ENCODE data around the gene VAV1. TPM values are rescaled to one million over a fixed set of nuclear protein-coding genes. Genes with fewer than 3 reads are reported as not detected.

Gene VAV1
- total RNA-seq, 1 experiment from 2014 or later, result 0.83 TPM

- H3K9me3 Mint-ChIP-seq, result no peaks in the 10 kb centered on the region
- DNase-seq (ENCODE audit: low spot score) (no peak), ATAC-seq (no peak)
- H3K27me3 Mint-ChIP-seq (ENCODE audit: low read depth), result no peaks in the 10 kb centered on the region
- ChIA-PET CTCF (interaction anchor here (0.5 kb wide), 1 partner anchor 113 kb away, joined by 3 read pairs; no protein-coding TSS in a partner anchor), POLR2A (no interaction called here)
- no peak overlapping the region; the same call in 1 of the 2 replicates for H3K27ac Mint-ChIP-seq
- TF ChIP-seq, protein P1, sequence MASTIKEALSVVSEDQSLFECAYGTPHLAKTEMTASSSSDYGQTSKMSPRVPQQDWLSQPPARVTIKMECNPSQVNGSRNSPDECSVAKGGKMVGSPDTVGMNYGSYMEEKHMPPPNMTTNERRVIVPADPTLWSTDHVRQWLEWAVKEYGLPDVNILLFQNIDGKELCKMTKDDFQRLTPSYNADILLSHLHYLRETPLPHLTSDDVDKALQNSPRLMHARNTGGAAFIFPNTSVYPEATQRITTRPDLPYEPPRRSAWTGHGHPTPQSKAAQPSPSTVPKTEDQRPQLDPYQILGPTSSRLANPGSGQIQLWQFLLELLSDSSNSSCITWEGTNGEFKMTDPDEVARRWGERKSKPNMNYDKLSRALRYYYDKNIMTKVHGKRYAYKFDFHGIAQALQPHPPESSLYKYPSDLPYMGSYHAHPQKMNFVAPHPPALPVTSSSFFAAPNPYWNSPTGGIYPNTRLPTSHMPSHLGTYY (CRISPR knock-in tag; IDR thresholded peaks at IDR 0.05), result no peak
- TF ChIP-seq, protein P2, sequence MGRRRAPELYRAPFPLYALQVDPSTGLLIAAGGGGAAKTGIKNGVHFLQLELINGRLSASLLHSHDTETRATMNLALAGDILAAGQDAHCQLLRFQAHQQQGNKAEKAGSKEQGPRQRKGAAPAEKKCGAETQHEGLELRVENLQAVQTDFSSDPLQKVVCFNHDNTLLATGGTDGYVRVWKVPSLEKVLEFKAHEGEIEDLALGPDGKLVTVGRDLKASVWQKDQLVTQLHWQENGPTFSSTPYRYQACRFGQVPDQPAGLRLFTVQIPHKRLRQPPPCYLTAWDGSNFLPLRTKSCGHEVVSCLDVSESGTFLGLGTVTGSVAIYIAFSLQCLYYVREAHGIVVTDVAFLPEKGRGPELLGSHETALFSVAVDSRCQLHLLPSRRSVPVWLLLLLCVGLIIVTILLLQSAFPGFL (CRISPR knock-in tag; IDR thresholded peaks at IDR 0.05; ENCODE audit: borderline replicate concordance), result no peak
- TF ChIP-seq ARID4B (CRISPR knock-in tag; IDR thresholded peaks at IDR 0.05; ENCODE audit: borderline replicate concordance) (no peak), SMAD4 (CRISPR knock-in tag; IDR thresholded peaks at IDR 0.05) (no peak), RELA (CRISPR knock-in tag; IDR thresholded peaks at IDR 0.05; ENCODE audit: borderline replicate concordance) (no peak), TEAD1 (CRISPR knock-in tag; IDR thresholded peaks at IDR 0.05) (no peak), JUN (CRISPR knock-in tag; IDR thresholded peaks at IDR 0.05) (no peak), IRF2 (CRISPR knock-in tag; IDR thresholded peaks at IDR 0.05; ENCODE audit: borderline replicate concordance, low read depth) (no peak), ZNF396 (CRISPR knock-in tag; IDR thresholded peaks at IDR 0.05; ENCODE audit: borderline replicate concordance) (no peak), GRHL2 (CRISPR knock-in tag; IDR thresholded peaks at IDR 0.05; ENCODE audit: insufficient replicate concordance, severe bottlenecking) (no peak), NFYB (CRISPR knock-in tag; conservative IDR thresholded peaks at IDR 0.05; ENCODE audit: low read depth) (no peak), FOXJ3 (CRISPR knock-in tag; IDR thresholded peaks at IDR 0.05; ENCODE audit: borderline replicate concordance) (no peak)
- TF ChIP-seq, protein P3, sequence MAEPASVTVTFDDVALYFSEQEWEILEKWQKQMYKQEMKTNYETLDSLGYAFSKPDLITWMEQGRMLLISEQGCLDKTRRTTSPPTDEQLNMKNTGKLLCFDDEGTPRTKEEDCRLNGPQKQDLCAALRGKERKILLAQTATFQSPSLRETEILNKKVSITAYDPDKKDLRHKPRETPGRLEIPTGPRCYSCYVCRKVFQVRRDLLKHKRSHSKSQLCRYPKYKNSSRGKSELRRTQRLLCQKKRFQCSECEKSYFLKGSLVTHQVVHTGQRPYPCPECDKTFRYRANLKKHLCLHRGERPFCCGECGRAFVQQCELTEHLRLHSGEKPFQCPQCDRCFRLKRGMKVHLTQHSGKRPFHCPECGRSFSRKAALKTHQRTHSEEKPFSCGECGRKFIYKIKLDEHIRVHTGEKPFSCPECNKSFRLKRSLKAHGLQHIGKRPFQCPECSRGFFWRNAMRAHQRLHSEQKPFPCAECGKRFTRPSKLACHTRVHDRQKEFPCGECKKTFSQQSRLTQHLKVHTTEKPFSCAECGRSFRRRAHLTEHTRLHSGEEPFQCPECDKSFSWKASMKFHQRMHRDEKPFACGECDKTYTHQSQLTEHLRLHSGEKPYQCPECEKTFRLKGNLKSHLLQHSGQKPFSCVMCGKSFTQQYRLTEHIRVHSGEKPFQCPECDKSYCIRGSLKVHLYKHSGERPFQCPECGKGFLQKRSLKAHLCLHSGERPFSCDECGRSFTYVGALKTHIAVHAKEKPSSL (CRISPR knock-in tag; conservative IDR thresholded peaks at IDR 0.05), result no peak
- peaks cover 61% of the 10 kb centered on the region for H3K36me3 Mint-ChIP-seq
- H3K4me1 Mint-ChIP-seq, result peaks cover 5% of the 10 kb centered on the region; the same call in 1 of the 2 replicates
- no peak overlapping the region for H3K4me3 Mint-ChIP-seq
These were observed 22.4 kb upstream of the VAV1 start for GRCh38 chr19:6750062-6750461.

- H3K27ac Mint-ChIP-seq, result no peak overlapping the region
- no peak for TF ChIP-seq MXD4 (CRISPR knock-in tag; IDR thresholded peaks at IDR 0.05; ENCODE audit: borderline replicate concordance)
- TF ChIP-seq ZNF121 (CRISPR knock-in tag; IDR thresholded peaks at IDR 0.05), result no peak
- TF ChIP-seq, protein P4, sequence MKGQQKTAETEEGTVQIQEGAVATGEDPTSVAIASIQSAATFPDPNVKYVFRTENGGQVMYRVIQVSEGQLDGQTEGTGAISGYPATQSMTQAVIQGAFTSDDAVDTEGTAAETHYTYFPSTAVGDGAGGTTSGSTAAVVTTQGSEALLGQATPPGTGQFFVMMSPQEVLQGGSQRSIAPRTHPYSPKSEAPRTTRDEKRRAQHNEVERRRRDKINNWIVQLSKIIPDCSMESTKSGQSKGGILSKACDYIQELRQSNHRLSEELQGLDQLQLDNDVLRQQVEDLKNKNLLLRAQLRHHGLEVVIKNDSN (CRISPR knock-in tag; IDR thresholded peaks at IDR 0.05), result no peak
- no peak for TF ChIP-seq TP53 (CRISPR knock-in tag; IDR thresholded peaks at IDR 0.05)
- no peak for TF ChIP-seq ZNF232 (CRISPR knock-in tag; IDR thresholded peaks at IDR 0.05)
- TF ChIP-seq SP1 (CRISPR knock-in tag; conservative IDR thresholded peaks at IDR 0.05), result no peak
- TF ChIP-seq IRF2 (CRISPR knock-in tag; IDR thresholded peaks at IDR 0.05; ENCODE audit: borderline replicate concordance, low read depth), result no peak
- TF ChIP-seq NFE2L1 (CRISPR knock-in tag; IDR thresholded peaks at IDR 0.05), result no peak
- no peak for TF ChIP-seq ZBTB43 (CRISPR knock-in tag; IDR thresholded peaks at IDR 0.05)
- no peak for TF ChIP-seq FOXP1 (CRISPR knock-in tag; IDR thresholded peaks at IDR 0.05; ENCODE audit: borderline replicate concordance)
- TF ChIP-seq FOXP4 (CRISPR knock-in tag; IDR thresholded peaks at IDR 0.05), result no peak
These were observed 21.3 kb upstream of the VAV1 start for GRCh38 chr19:6751189-6751588.

More at GRCh38 chr19:6751189-6751588, 21.3 kb upstream of the VAV1 start:
- H3K4me3 Mint-ChIP-seq, result no peak overlapping the region
- H3K9me3 Mint-ChIP-seq, result no peaks in the 10 kb centered on the region
- peaks cover 53% of the 10 kb centered on the region for H3K36me3 Mint-ChIP-seq
- ATAC-seq, result no peak
- no peaks in the 10 kb centered on the region for H3K27me3 Mint-ChIP-seq (ENCODE audit: low read depth)
- no peak for DNase-seq (ENCODE audit: low spot score)
- H3K4me1 Mint-ChIP-seq, result peaks cover 5% of the 10 kb centered on the region; the same call in 1 of the 2 replicates
- POLR2A ChIA-PET, result interaction anchor here (0.5 kb wide), 1 partner anchor 1637 kb away, joined by 3 read pairs; no protein-coding TSS in a partner anchor
- CTCF ChIA-PET, result interaction anchor here (2.8 kb wide), 1 partner anchor 11 kb away, joined by 8 read pairs; no protein-coding TSS in a partner anchor
